Raji (cell line): ENCODE results near the gene NOLC1.
A peak's percentile ranks its signal among the peaks of the same experiment; 100 is the strongest.

ENCODE experiments used
- POLR2A ChIP-seq: IDR thresholded peaks from 2 replicates; pipeline ENCODE4 v1.6.1; 2011; ENCODE audit warnings: low read depth, low read length, control low read depth; ENCODE audit not compliant: insufficient read depth

The NOLC1 gene

GRCh38 chr10:102151774-102152544, at the start of gene NOLC1:
TSS of gene NOLC1 (plus strand) at chr10:102152389. CDS start at chr10:102152411, 22 bp downstream.
- peak; percentile 99 for TF ChIP-seq POLR2A

- TF ChIP-seq POLR2A, result no peak
Observed at GRCh38 chr10:102102421-102102820, 49.8 kb upstream of the NOLC1 start.

- TF ChIP-seq POLR2A, result no peak
Observed at GRCh38 chr10:102106998-102107397, 45.2 kb upstream of the NOLC1 start.

GRCh38 chr10:102109166-102110116, 42.7 kb upstream of the NOLC1 start:
- no peak for TF ChIP-seq POLR2A

GRCh38 chr10:102111276-102111675, 40.9 kb upstream of the NOLC1 start:
- no peak for TF ChIP-seq POLR2A

GRCh38 chr10:102112210-102112817, 39.9 kb upstream of the NOLC1 start:
- TF ChIP-seq POLR2A, result no peak

GRCh38 chr10:102113261-102113955, 38.8 kb upstream of the NOLC1 start:
- TF ChIP-seq POLR2A, result no peak

GRCh38 chr10:102113956-102114857, 38.0 kb upstream of the NOLC1 start:
- no peak for TF ChIP-seq POLR2A

- peak; percentile 73 for TF ChIP-seq POLR2A
Observed at GRCh38 chr10:102114861-102115618, 37.1 kb upstream of the NOLC1 start.

- TF ChIP-seq POLR2A, result no peak
Observed at GRCh38 chr10:102115775-102116174, 36.4 kb upstream of the NOLC1 start.

GRCh38 chr10:102116656-102117055, 35.5 kb upstream of the NOLC1 start:
- TF ChIP-seq POLR2A, result no peak

- 0 out of 2 replicates have a peak, but pooled peaks have one; percentile 12 for TF ChIP-seq POLR2A
Observed at GRCh38 chr10:102117391-102118159, 34.6 kb upstream of the NOLC1 start.
